Measurements from ENCODE around the gene PEX16.

Gene PEX16

GRCh38 chr11:45872651-45873356 lies 44.9 kb downstream of the PEX16 start:
- DNase-seq, result peak; percentile 30 to 53

GRCh38 chr11:45871638-45872037 lies 46.0 kb downstream of the PEX16 start:
- no peak for DNase-seq

- no peak for DNase-seq
Measured at GRCh38 chr11:45870706-45871105, 47.0 kb downstream of the PEX16 start.

GRCh38 chr11:45869551-45869950 lies 48.1 kb downstream of the PEX16 start:
- DNase-seq, result no peak

GRCh38 chr11:45864041-45864440 lies 53.6 kb downstream of the PEX16 start:
- DNase-seq, result no peak

- DNase-seq, result no peak
Measured at GRCh38 chr11:45860764-45861510, 56.7 kb downstream of the PEX16 start.

- no peak for DNase-seq
Measured at GRCh38 chr11:45860348-45860747, 57.3 kb downstream of the PEX16 start.
